Neutrophil (primary cell): Measurements from ENCODE around the gene ZNF723.
"Not testable (repeated sequence)": the region's sequence is repeated elsewhere in the genome, so short reads cannot be mapped to it uniquely, and the experiment has no call there.

ENCODE experiments used
- H3K27ac ChIP-seq: fragments of 200-600 bp; sonication (generic); 2 replicates; pipeline ENCODE4 v1.5.1; 2016; ENCODE audit warnings: mild to moderate bottlenecking, moderate library complexity
- H3K27me3 ChIP-seq: fragments of 200-600 bp; sonication (generic); 2 replicates; pipeline ENCODE4 v1.6.0; 2016; ENCODE audit warnings: mild to moderate bottlenecking
- H3K36me3 ChIP-seq: fragments of 200-600 bp; sonication (generic); 2 replicates; pipeline ENCODE4 v1.5.1; 2017
- H3K4me1 ChIP-seq, 2 experiments: fragments of 200-600 bp in 1 of 2; sonication (generic) in 1 of 2; 1 replicate in 1 of 2; 2 replicates in 1 of 2; pipeline versions ENCODE4 v1.5.1 to v1.6.1; 2013 to 2016; ENCODE audit warnings: low read depth in 1 of 2, low read length in 1 of 2, mild to moderate bottlenecking in 1 of 2, moderate library complexity in 1 of 2; ENCODE audit not compliant: control insufficient read depth in 1 of 2, insufficient read depth in 1 of 2
- H3K4me3 ChIP-seq, 2 experiments: fragments of 200-600 bp in 1 of 2; sonication (generic) in 1 of 2; 1 replicate in 1 of 2; 2 replicates in 1 of 2; pipeline ENCODE4 v1.5.1; 2013 to 2016; ENCODE audit warnings: low read depth in 1 of 2, low read length in 1 of 2, mild to moderate bottlenecking in 1 of 2, moderate library complexity in 1 of 2
- H3K9me3 ChIP-seq: fragments of 200-600 bp; sonication (generic); 2 replicates; pipeline ENCODE4 v1.5.1; 2016
- CTCF ChIP-seq: fragments of 200-600 bp; sonication (generic); IDR thresholded peaks from 2 replicates; pipeline ENCODE4 v1.5.1; 2016; ENCODE audit warnings: antibody characterized with exemption

The ZNF723 gene

GRCh38 chr19:22832031-22832762 lies at the start of gene ZNF723:
TSS of gene ZNF723 (plus strand) at chr19:22832291. CDS start at chr19:22832380, 89 bp downstream.
- Histone ChIP-seq H3K27me3 (no peaks in the 10 kb centered on the region), H3K9me3 (no peaks in the 10 kb centered on the region), H3K36me3 (no peaks in the 10 kb centered on the region), H3K4me1 (no peaks in the 10 kb centered on the region), H3K4me3 (no peak within 1 kb of the TSS), H3K27ac (no peak within 1 kb of the TSS)
- no peak for TF ChIP-seq CTCF

GRCh38 chr19:22783651-22784410 lies 48.3 kb upstream of the ZNF723 start, which contains the start of gene ZNF99:
TSS of gene ZNF99 (minus strand) at chr19:22784151. CDS start at chr19:22784016, 135 bp downstream.
- H3K27me3 ChIP-seq: peaks cover 10% of the 10 kb centered on the region
- H3K9me3 ChIP-seq: no peaks in the 10 kb centered on the region
- no peaks in the 10 kb centered on the region for H3K4me1 ChIP-seq
- H3K4me3 ChIP-seq: no peak within 1 kb of the TSS
- no peak within 1 kb of the TSS for H3K27ac ChIP-seq
- TF ChIP-seq CTCF: no peak
- no peaks in the 10 kb centered on the region for H3K36me3 ChIP-seq

GRCh38 chr19:22792863-22793262 lies 39.2 kb upstream of the ZNF723 start:
- H3K36me3 ChIP-seq, H3K27me3 ChIP-seq, H3K4me3 ChIP-seq, H3K4me1 ChIP-seq, H3K27ac ChIP-seq, H3K9me3 ChIP-seq: not testable (repeated sequence)

- Histone ChIP-seq H3K36me3 (no peaks in the 10 kb centered on the region), H3K4me1 (no peaks in the 10 kb centered on the region), H3K4me3 (no peak overlapping the region), H3K27ac (no peak overlapping the region), H3K9me3 (peaks cover 5% of the 10 kb centered on the region), H3K27me3 (no peaks in the 10 kb centered on the region)
- TF ChIP-seq CTCF: no peak
These were observed 35.1 kb upstream of the ZNF723 start for GRCh38 chr19:22797040-22797439.

- H3K4me3 ChIP-seq: no peak overlapping the region
- H3K27ac ChIP-seq: no peak overlapping the region
- H3K4me1 ChIP-seq: no peaks in the 10 kb centered on the region
- no peak for TF ChIP-seq CTCF
- H3K9me3 ChIP-seq: peaks cover 27% of the 10 kb centered on the region
- no peaks in the 10 kb centered on the region for H3K36me3 ChIP-seq
- peaks cover 13% of the 10 kb centered on the region for H3K27me3 ChIP-seq
These were observed 25.7 kb upstream of the ZNF723 start for GRCh38 chr19:22806418-22806817.
